Ishikawa (cell line): Measurements from ENCODE around the gene PLA2G4E.

ENCODE experiments used
- FOXM1 ChIP-seq: IDR thresholded peaks from 2 replicates; pipeline ENCODE4 v1.6.1; 2012; ENCODE audit warnings: low read depth, borderline replicate concordance
- NFIC ChIP-seq: IDR thresholded peaks from 2 replicates; pipeline ENCODE4 v1.6.1; 2012
- TAF1 ChIP-seq: IDR thresholded peaks from 2 replicates; pipeline ENCODE4 v1.6.1; 2012; ENCODE audit warnings: low read depth, mild to moderate bottlenecking
- TEAD4 ChIP-seq: IDR thresholded peaks from 2 replicates; pipeline ENCODE4 v1.6.1; 2012

GRCh38 chr15:42057799-42058646 lies 37.2 kb upstream of the PLA2G4E start:
- TF ChIP-seq FOXM1 (no peak), NFIC (no peak), TEAD4 (no peak), TAF1 (no peak; the same call in 1 of the 2 replicates)
